GM23338 (cell line): ENCODE data around the gene RGS3. TPM values are rescaled to one million over a fixed set of nuclear protein-coding genes. Genes with fewer than 3 reads are reported as not detected.
"Not testable (repeated sequence)": the region's sequence is repeated elsewhere in the genome, so short reads cannot be mapped to it uniquely, and the experiment has no call there.

Experiments used
- ATAC-seq: fragments of 200-7000 bp; cut with Tn5 transposase; 3 replicates; pipeline ENCODE4 v1.9.1; 2020
- DNase-seq: peaks from one replicate; pipeline ENCODE4 v3.0.0-alpha.2; 2015; ENCODE audit warnings: low spot score
- H2AFZ ChIP-seq: fragments of 200-600 bp; sonication (generic); 2 replicates; pipeline ENCODE4 v1.8.0; 2016; ENCODE audit warnings: antibody characterized with exemption, mild to moderate bottlenecking, moderate library complexity
- H3F3A ChIP-seq: fragments of 200-600 bp; sonication (generic); replicated peaks from 2 replicates; pipeline ENCODE4 v1.8.0; 2017; ENCODE audit warnings: antibody characterized with exemption, mixed run types, low read depth
- H3K27ac ChIP-seq: fragments of 200-600 bp; sonication (generic); 2 replicates; pipeline ENCODE4 v1.6.1; 2016; ENCODE audit warnings: low read depth
- H3K27me3 ChIP-seq: fragments of 200-600 bp; sonication (generic); 2 replicates; pipeline ENCODE4 v1.8.0; 2016; ENCODE audit warnings: mild to moderate bottlenecking, mixed run types, moderate library complexity; ENCODE audit not compliant: insufficient read depth
- H3K36me3 ChIP-seq: fragments of 200-600 bp; sonication (generic); 2 replicates; pipeline ENCODE4 v1.8.0; 2016; ENCODE audit warnings: mild to moderate bottlenecking; ENCODE audit not compliant: insufficient read depth
- H3K4me1 ChIP-seq: fragments of 200-600 bp; sonication (generic); 2 replicates; pipeline ENCODE4 v1.8.0; 2016; ENCODE audit warnings: mild to moderate bottlenecking, moderate library complexity; ENCODE audit not compliant: insufficient read depth
- H3K4me2 ChIP-seq: fragments of 200-600 bp; sonication (generic); 2 replicates; pipeline ENCODE4 v1.7.1; 2017; ENCODE audit warnings: mixed run types
- H3K4me3 ChIP-seq: fragments of 200-600 bp; sonication (generic); 2 replicates; pipeline ENCODE4 v1.6.1; 2016; ENCODE audit warnings: mixed run types
- H3K79me2 ChIP-seq: fragments of 200-600 bp; sonication (generic); replicated peaks from 2 replicates; pipeline ENCODE4 v1.8.0; 2017; ENCODE audit warnings: mild to moderate bottlenecking; ENCODE audit not compliant: insufficient read depth
- H3K9me2 ChIP-seq: fragments of 200-600 bp; sonication (generic); 2 replicates; pipeline ENCODE4 v1.8.0; 2017; ENCODE audit not compliant: insufficient read depth
- H4K20me1 ChIP-seq: fragments of 200-600 bp; sonication (generic); replicated peaks from 2 replicates; pipeline ENCODE4 v1.8.0; 2017; ENCODE audit warnings: mild to moderate bottlenecking; ENCODE audit not compliant: insufficient read depth
- H3K27ac Mint-ChIP-seq: 2 replicates; pipeline ENCODE4 v1.8.0; 2020; ENCODE audit warnings: inconsistent platforms, mild to moderate bottlenecking, moderate library complexity, mixed read lengths
- H3K27me3 Mint-ChIP-seq: 3 replicates; pipeline ENCODE4 v1.8.0; 2022; ENCODE audit warnings: low read depth, mild to moderate bottlenecking, moderate library complexity, mixed read lengths, inconsistent platforms; ENCODE audit not compliant: insufficient read depth, poor library complexity
- H3K36me3 Mint-ChIP-seq: 3 replicates; pipeline ENCODE4 v1.8.0; 2021; ENCODE audit warnings: low read depth, mild to moderate bottlenecking, inconsistent platforms, moderate library complexity, mixed read lengths
- H3K4me1 Mint-ChIP-seq: 3 replicates; pipeline ENCODE4 v1.8.0; 2020; ENCODE audit warnings: mild to moderate bottlenecking, inconsistent platforms, mixed read lengths
- H3K4me3 Mint-ChIP-seq: 3 replicates; pipeline ENCODE4 v1.8.0; 2021; ENCODE audit warnings: moderate library complexity, mild to moderate bottlenecking, inconsistent platforms, mixed read lengths
- H3K9me3 Mint-ChIP-seq: 3 replicates; pipeline ENCODE4 v1.8.0; 2020; ENCODE audit warnings: moderate library complexity, mild to moderate bottlenecking, inconsistent platforms, mixed read lengths
- CTCF ChIP-seq, 2 experiments: fragments of 200-600 bp in 1 of 2; sonication (generic) in 1 of 2; conservative IDR thresholded peaks; 2 replicates each; pipeline versions ENCODE4 v1.5.1 to v1.6.1; 2016 to 2017; ENCODE audit warnings: antibody characterized with exemption in 2 of 2, low read depth in 2 of 2, mild to moderate bottlenecking in 2 of 2, moderate library complexity in 1 of 2
- EZH2phosphoT487 ChIP-seq: fragments of 200-600 bp; sonication (generic); IDR thresholded peaks from one replicate; pipeline ENCODE4 v1.8.1; 2018; ENCODE audit warnings: antibody characterized with exemption; ENCODE audit not compliant: unreplicated experiment
- JUNB ChIP-seq: IDR thresholded peaks from one replicate; pipeline ENCODE4 v1.6.1; 2016; ENCODE audit warnings: antibody characterized with exemption; ENCODE audit not compliant: unreplicated experiment
- NANOG ChIP-seq: IDR thresholded peaks from 2 replicates; pipeline ENCODE4 v1.6.1; 2016; ENCODE audit warnings: antibody characterized with exemption, borderline replicate concordance
- POLR2AphosphoS5 ChIP-seq: IDR thresholded peaks from 2 replicates; pipeline ENCODE4 v1.6.1; 2016; ENCODE audit warnings: antibody characterized with exemption, low read depth
- REST ChIP-seq: IDR thresholded peaks from one replicate; pipeline ENCODE4 v1.6.1; 2018; ENCODE audit warnings: antibody characterized with exemption; ENCODE audit not compliant: unreplicated experiment
- ZNF114 ChIP-seq: fragments of 250-450 bp; sonication (Bioruptor Pico); IDR thresholded peaks from 2 replicates; pipeline ENCODE4 v1.5.0; 2020; ENCODE audit warnings: mild to moderate bottlenecking, moderate library complexity
- ZNF331 ChIP-seq: fragments of 250-450 bp; sonication (Bioruptor Pico); IDR thresholded peaks from 2 replicates; pipeline ENCODE4 v1.5.0; 2020; ENCODE audit warnings: low read depth, mild to moderate bottlenecking, moderate library complexity
- ZNF462 ChIP-seq: fragments of 250-450 bp; sonication (Bioruptor Pico); IDR thresholded peaks from 2 replicates; pipeline ENCODE4 v1.5.0; 2020; ENCODE audit warnings: mild to moderate bottlenecking, moderate library complexity
- polyA plus RNA-seq: library from polyadenylated mRNA; unstranded; fragments of >200 nt; fragmentation: Nextera tagmentation; extraction: Ambion mirVana; gene quantifications from 2 replicates; pipeline ENCODE4 v1.2.1, GENCODE V29; 2016
- total RNA-seq: library from RNA; depleted of rRNA; stranded (reverse); fragments of >200 nt; shearing (Covaris generic); gene quantifications from 2 replicates; pipeline ENCODE4 v1.2.3, GENCODE V29; 2014
- TF ChIP-seq, protein P1 (sequence below): IDR thresholded peaks from 2 replicates; pipeline ENCODE4 v1.6.1; 2016; ENCODE audit warnings: antibody characterized with exemption

The RGS3 gene
- total and polyA plus RNA-seq, 2 experiments from 2014 or later: 14.2 to 24.3 TPM

GRCh38 chr9:113437716-113438115, 25.8 kb upstream of the RGS3 start:
- H3K4me2 ChIP-seq, H3K27ac ChIP-seq, DNase-seq, H3K79me2 ChIP-seq, H4K20me1 ChIP-seq, H3K9me2 ChIP-seq, H3K36me3 ChIP-seq, H3K27me3 Mint-ChIP-seq, H3K4me1 Mint-ChIP-seq, ATAC-seq, H3K27me3 ChIP-seq, H3K27ac Mint-ChIP-seq, H3K4me1 ChIP-seq, H3K36me3 Mint-ChIP-seq, H2AFZ ChIP-seq, H3F3A ChIP-seq, H3K4me3 Mint-ChIP-seq, H3K4me3 ChIP-seq: not testable (repeated sequence)
- peaks cover 45% of the 10 kb centered on the region for H3K9me3 Mint-ChIP-seq

DNA sequence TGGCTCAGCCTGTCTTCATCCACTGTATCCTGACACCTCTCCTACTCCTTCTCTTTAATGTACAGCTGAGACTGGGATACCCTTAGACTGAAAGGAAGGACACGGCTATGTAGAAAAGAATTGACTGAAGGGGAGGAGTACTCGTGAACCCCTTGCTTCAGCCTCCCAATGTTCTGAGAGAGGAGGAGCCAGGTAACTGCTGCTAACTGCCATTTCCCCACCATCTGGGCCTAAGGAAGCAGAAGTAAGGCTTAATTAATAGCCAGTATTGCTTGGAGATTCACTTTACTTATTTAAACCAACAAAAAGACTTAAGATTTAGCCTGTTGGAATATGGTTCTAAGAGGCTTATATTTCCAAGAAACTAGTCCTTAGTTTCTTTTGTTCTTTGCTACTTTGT, 18.8 kb upstream of the RGS3 start:
- H3K4me3 ChIP-seq: no peak overlapping the region
- DNase-seq (no peak), ATAC-seq (no peak)
- no peaks in the 10 kb centered on the region for H3K27me3 ChIP-seq
- H2AFZ ChIP-seq: no peak overlapping the region
- no peak overlapping the region for H3K27ac ChIP-seq
- H4K20me1 ChIP-seq: no peaks in the 10 kb centered on the region
- no peaks in the 10 kb centered on the region for H3K4me1 ChIP-seq
- no peaks in the 10 kb centered on the region for H3K27me3 Mint-ChIP-seq
- no peak overlapping the region for H3K4me2 ChIP-seq
- no peaks in the 10 kb centered on the region for H3K79me2 ChIP-seq
- no peaks in the 10 kb centered on the region for H3K9me2 ChIP-seq
- H3K27ac Mint-ChIP-seq: no peak overlapping the region
- H3K36me3 Mint-ChIP-seq: no peaks in the 10 kb centered on the region
- peaks cover 2% of the 10 kb centered on the region; the same call in 2 of the 3 replicates for H3K4me1 Mint-ChIP-seq
- no peaks in the 10 kb centered on the region for H3K9me3 Mint-ChIP-seq
- no peaks in the 10 kb centered on the region for H3F3A ChIP-seq
- no peaks in the 10 kb centered on the region for H3K36me3 ChIP-seq
- H3K4me3 Mint-ChIP-seq: no peak overlapping the region
- TF ChIP-seq, protein P1, sequence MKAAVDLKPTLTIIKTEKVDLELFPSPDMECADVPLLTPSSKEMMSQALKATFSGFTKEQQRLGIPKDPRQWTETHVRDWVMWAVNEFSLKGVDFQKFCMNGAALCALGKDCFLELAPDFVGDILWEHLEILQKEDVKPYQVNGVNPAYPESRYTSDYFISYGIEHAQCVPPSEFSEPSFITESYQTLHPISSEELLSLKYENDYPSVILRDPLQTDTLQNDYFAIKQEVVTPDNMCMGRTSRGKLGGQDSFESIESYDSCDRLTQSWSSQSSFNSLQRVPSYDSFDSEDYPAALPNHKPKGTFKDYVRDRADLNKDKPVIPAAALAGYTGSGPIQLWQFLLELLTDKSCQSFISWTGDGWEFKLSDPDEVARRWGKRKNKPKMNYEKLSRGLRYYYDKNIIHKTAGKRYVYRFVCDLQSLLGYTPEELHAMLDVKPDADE: no peak
- TF ChIP-seq CTCF (conservative IDR thresholded peaks at IDR 0.05; ENCODE audit: low read depth in 2 of 2) (no peak), REST (no peak), EZH2phosphoT487 (no peak), ZNF331 (CRISPR knock-in tag) (no peak), ZNF114 (CRISPR knock-in tag) (no peak), ZNF462 (no peak), NANOG (no peak), JUNB (no peak), POLR2AphosphoS5 (no peak)
